ENCODE measurements around the gene R3HDML. TPM values are rescaled to one million over a fixed set of nuclear protein-coding genes. Genes with fewer than 3 reads are reported as not detected.

R3HDML gene
- total and polyA plus RNA-seq, 2 of the 13 experiments (the other 11 are each of a cell fraction or from before 2014, with no cell fraction given) = not detected

- TF ChIP-seq ATF2 (CRISPR knock-in tag; IDR thresholded peaks at IDR 0.05) = no peak
- TF ChIP-seq ZNF503 (CRISPR knock-in tag; IDR thresholded peaks at IDR 0.05) = no peak
- 0 out of 2 replicates have a peak, but pooled peaks have one; percentile 28 for TF ChIP-seq TFDP2 (CRISPR knock-in tag; IDR thresholded peaks at IDR 0.05)
- 0 out of 2 replicates have a peak, but pooled peaks have one; percentile 48 for TF ChIP-seq IRF1 (CRISPR knock-in tag; IDR thresholded peaks at IDR 0.05; ENCODE audit: low read depth)
- TF ChIP-seq NR0B2 (CRISPR knock-in tag; IDR thresholded peaks at IDR 0.05) = no peak
- TF ChIP-seq NFAT5 (CRISPR knock-in tag; IDR thresholded peaks at IDR 0.05) = no peak
- no peak; the same call in 1 of the 2 replicates for TF ChIP-seq MLX (CRISPR knock-in tag; IDR thresholded peaks at IDR 0.05)
- no peak for TF ChIP-seq RFX1 (IDR thresholded peaks at IDR 0.05)
- TF ChIP-seq NFE2L2 (IDR thresholded peaks at IDR 0.05; ENCODE audit: low read length) = no peak
- TF ChIP-seq STAT6 (CRISPR knock-in tag; IDR thresholded peaks at IDR 0.05; ENCODE audit: borderline replicate concordance) = 0 out of 2 replicates have a peak, but pooled peaks have one; percentile 5
- TF ChIP-seq REL (CRISPR knock-in tag; conservative IDR thresholded peaks at IDR 0.05) = peak; percentile 8; the same call in 1 of the 2 replicates
Measured at GRCh38 chr20:44393608-44394451, 57.0 kb downstream of the R3HDML start (continued).

All from HepG2 (cell line).